H9 (cell line): ENCODE data around the gene AFAP1. TPM values are rescaled to one million over a fixed set of nuclear protein-coding genes. Genes with fewer than 3 reads are reported as not detected.

ENCODE experiments used
- DNase-seq: peaks from one replicate; pipeline ENCODE4 v3.0.0-alpha.2; 2017
- H2AFZ ChIP-seq: one replicate; pipeline ENCODE4 v1.6.1; 2013; ENCODE audit warnings: mild to moderate bottlenecking, low read length, control low read depth, moderate library complexity
- H2AK5ac ChIP-seq: 2 replicates; pipeline ENCODE4 v1.6.1; 2013; ENCODE audit warnings: low read length, control low read depth, mixed read lengths; ENCODE audit not compliant: insufficient read length
- H2BK120ac ChIP-seq: one replicate; pipeline ENCODE4 v1.6.1; 2013; ENCODE audit warnings: low read depth, mild to moderate bottlenecking, low read length, control low read depth, inconsistent platforms; ENCODE audit not compliant: poor library complexity, severe bottlenecking
- H2BK12ac ChIP-seq: 2 replicates; pipeline ENCODE4 v1.6.1; 2013; ENCODE audit warnings: low read length, control low read depth, mixed read lengths, low read depth; ENCODE audit not compliant: insufficient read length
- H2BK15ac ChIP-seq: 2 replicates; pipeline ENCODE4 v1.6.1; 2013; ENCODE audit warnings: low read depth, low read length, control low read depth
- H2BK20ac ChIP-seq: one replicate; pipeline ENCODE4 v1.6.1; 2013; ENCODE audit warnings: low read depth, mild to moderate bottlenecking, low read length, control low read depth, inconsistent platforms; ENCODE audit not compliant: poor library complexity, severe bottlenecking
- H2BK5ac ChIP-seq: 2 replicates; pipeline ENCODE4 v1.6.1; 2013; ENCODE audit warnings: low read length, control low read depth, mixed read lengths; ENCODE audit not compliant: insufficient read length
- H3K14ac ChIP-seq: 2 replicates; pipeline ENCODE4 v1.6.1; 2013; ENCODE audit warnings: low read length, control low read depth; ENCODE audit not compliant: insufficient read depth
- H3K18ac ChIP-seq: 2 replicates; pipeline ENCODE4 v1.6.1; 2013; ENCODE audit warnings: low read depth, mild to moderate bottlenecking, mixed read lengths, low read length, control low read depth; ENCODE audit not compliant: insufficient read length
- H3K23ac ChIP-seq: 2 replicates; pipeline ENCODE4 v1.6.1; 2013; ENCODE audit warnings: low read length, control low read depth, mixed read lengths, low read depth; ENCODE audit not compliant: insufficient read length
- H3K23me2 ChIP-seq: 2 replicates; pipeline ENCODE4 v1.6.1; 2013; ENCODE audit warnings: low read depth, mild to moderate bottlenecking, mixed read lengths, low read length, control low read depth; ENCODE audit not compliant: insufficient read length, poor library complexity, severe bottlenecking
- H3K27ac ChIP-seq: 2 replicates; pipeline ENCODE4 v1.5.1; 2013; ENCODE audit warnings: low read length, control low read depth, mixed read lengths, low read depth; ENCODE audit not compliant: insufficient read length
- H3K27me3 ChIP-seq: 2 replicates; pipeline ENCODE4 v1.6.1; 2013; ENCODE audit warnings: low read length, control low read depth, inconsistent platforms; ENCODE audit not compliant: insufficient read depth
- H3K4ac ChIP-seq: 2 replicates; pipeline ENCODE4 v1.6.1; 2013; ENCODE audit warnings: low read depth, mild to moderate bottlenecking, control low read depth, inconsistent platforms, low read length, moderate library complexity
- H3K4me1 ChIP-seq: 2 replicates; pipeline ENCODE4 v1.6.1; 2013; ENCODE audit warnings: low read length, control low read depth, inconsistent platforms; ENCODE audit not compliant: insufficient read depth
- H3K4me2 ChIP-seq: 2 replicates; pipeline ENCODE4 v1.6.1; 2013; ENCODE audit warnings: low read length, control low read depth, mixed read lengths; ENCODE audit not compliant: insufficient read length, insufficient read depth
- H3K56ac ChIP-seq: 2 replicates; pipeline ENCODE4 v1.6.1; 2013; ENCODE audit warnings: low read depth, mild to moderate bottlenecking, mixed read lengths, low read length, control low read depth; ENCODE audit not compliant: insufficient read length
- H3K79me1 ChIP-seq: 2 replicates; pipeline ENCODE4 v1.6.1; 2013; ENCODE audit warnings: low read depth, mild to moderate bottlenecking, moderate library complexity, low read length, control low read depth, inconsistent platforms; ENCODE audit not compliant: insufficient read depth, poor library complexity, severe bottlenecking
- H3K79me2 ChIP-seq: 2 replicates; pipeline ENCODE4 v1.6.1; 2013; ENCODE audit warnings: low read length, control low read depth, inconsistent platforms; ENCODE audit not compliant: insufficient read depth
- H3K9ac ChIP-seq: 2 replicates; pipeline ENCODE4 v1.6.1; 2013; ENCODE audit warnings: low read length, control low read depth, mixed read lengths; ENCODE audit not compliant: insufficient read length; ENCODE audit errors: extremely low read depth
- H3K9me3 ChIP-seq: one replicate; pipeline ENCODE4 v1.6.1; 2013; ENCODE audit warnings: low read depth, low read length, inconsistent platforms; ENCODE audit not compliant: control insufficient read depth
- H3T11ph ChIP-seq: one replicate; pipeline ENCODE4 v1.6.1; 2013; ENCODE audit warnings: mild to moderate bottlenecking, low read length, control low read depth, inconsistent platforms
- H4K20me1 ChIP-seq: one replicate; pipeline ENCODE4 v1.6.1; 2013; ENCODE audit not compliant: control insufficient read depth, insufficient read length, insufficient read depth
- H4K5ac ChIP-seq: 2 replicates; pipeline ENCODE4 v1.6.1; 2013; ENCODE audit warnings: low read depth, mild to moderate bottlenecking, mixed read lengths, low read length, control low read depth; ENCODE audit not compliant: insufficient read length
- H4K8ac ChIP-seq: replicated peaks from 2 replicates; pipeline ENCODE4 v1.6.1; 2013; ENCODE audit warnings: low read length, control low read depth, mixed read lengths, low read depth; ENCODE audit not compliant: insufficient read length
- H4K91ac ChIP-seq: 2 replicates; pipeline ENCODE4 v1.6.1; 2013; ENCODE audit warnings: low read depth, mild to moderate bottlenecking, moderate library complexity, mixed read lengths, low read length, control low read depth; ENCODE audit not compliant: insufficient read length
- H3K27ac Mint-ChIP-seq, 3 experiments: 2 replicates in 2 of 3; 3 replicates in 1 of 3; pipeline ENCODE4 v1.8.0; 2020 to 2021; ENCODE audit warnings: mixed read lengths in 3 of 3, mild to moderate bottlenecking in 1 of 3, moderate library complexity in 1 of 3
- H3K27me3 Mint-ChIP-seq: 2 replicates; pipeline ENCODE4 v1.8.0; 2021; ENCODE audit warnings: low read depth, mild to moderate bottlenecking, moderate library complexity, mixed read lengths
- H3K36me3 Mint-ChIP-seq, 3 experiments: 2 replicates in 2 of 3; 3 replicates in 1 of 3; pipeline ENCODE4 v1.8.0; 2020 to 2021; ENCODE audit warnings: low read depth in 3 of 3, mixed read lengths in 3 of 3; ENCODE audit not compliant: insufficient read depth in 1 of 3
- H3K4me1 Mint-ChIP-seq, 2 experiments: 2 replicates each; pipeline ENCODE4 v1.8.0; 2020; ENCODE audit warnings: mixed read lengths in 2 of 2
- H3K4me3 Mint-ChIP-seq, 2 experiments: 2 replicates in 1 of 2; 3 replicates in 1 of 2; pipeline ENCODE4 v1.8.0; 2020 to 2021; ENCODE audit warnings: mild to moderate bottlenecking in 2 of 2, mixed read lengths in 2 of 2, moderate library complexity in 1 of 2
- H3K9me3 Mint-ChIP-seq, 2 experiments: 2 replicates in 1 of 2; 3 replicates in 1 of 2; pipeline ENCODE4 v1.8.0; 2020; ENCODE audit warnings: mild to moderate bottlenecking in 2 of 2, mixed read lengths in 2 of 2, moderate library complexity in 1 of 2
- CTCF ChIP-seq: fragments of 200-600 bp; sonication (generic); conservative IDR thresholded peaks from 3 replicates; pipeline ENCODE4 v1.8.0; 2021; ENCODE audit warnings: antibody characterized with exemption, mild to moderate bottlenecking
- WGBS: extraction: QIAGEN DNeasy Blood & Tissue Kit; methylation state at CpG from one replicate; pipeline ENCODE4 v1.1.7; 2013; ENCODE audit warnings: missing lambda C conversion rate, low lambda C conversion rate, mixed read lengths; ENCODE audit not compliant: insufficient read length; ENCODE audit errors: extremely low coverage; 5-methylcytosine and 5-hydroxymethylcytosine counted together
- total RNA-seq: library from RNA; stranded (reverse); gene quantifications from 2 replicates; pipeline ENCODE4 v1.2.1, GENCODE V29; 2021

The AFAP1 gene
- total RNA-seq, 1 experiment from 2014 or later: 6.5 TPM

DNA sequence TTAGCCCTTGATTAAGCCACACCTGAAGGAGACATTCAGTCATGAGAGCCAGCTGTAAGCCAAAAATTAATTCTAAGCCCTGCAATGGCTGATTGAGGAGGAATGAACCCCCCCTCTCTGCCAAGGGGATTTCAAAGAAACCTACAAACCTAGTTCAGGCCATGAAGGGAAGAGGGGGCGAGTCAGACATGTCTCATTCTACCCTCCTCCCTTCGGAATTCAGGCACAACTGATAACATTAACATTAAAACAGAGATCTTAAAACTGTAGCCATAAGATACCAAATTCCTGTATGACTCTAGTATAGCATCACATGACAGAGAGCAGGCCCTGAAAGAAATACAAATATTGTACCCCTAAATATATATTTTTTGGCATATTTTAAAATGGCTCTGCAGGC lies 40.4 kb upstream of the AFAP1 start:
- no peak overlapping the region for H2BK120ac ChIP-seq
- H3K27me3 ChIP-seq: no peaks in the 10 kb centered on the region
- H3K18ac ChIP-seq: no peak overlapping the region
- H3K27ac Mint-ChIP-seq: peak overlapping the region; percentile 18 to 59 (median 35); a peak in 6 of 7 replicates
- no peaks in the 10 kb centered on the region for H3K79me1 ChIP-seq
- no CpG with 5 or more reads among the region's 2 CpGs for WGBS
- peak overlapping the region; percentile 31 for H3K27ac ChIP-seq
- H2BK15ac ChIP-seq: no peak overlapping the region
- H2BK20ac ChIP-seq: no peak overlapping the region
- TF ChIP-seq CTCF: no peak
- peaks cover 13% of the 10 kb centered on the region; the same call in 1 of the 2 replicates for H3K4me1 ChIP-seq
- no peak overlapping the region for H3K56ac ChIP-seq
- H3K9me3 Mint-ChIP-seq: peaks cover 0 to 5% of the 10 kb centered on the region in 2 experiments; a peak in 3 of 5 replicates
- H4K5ac ChIP-seq: no peak overlapping the region
- H4K8ac ChIP-seq: no peak overlapping the region
- no peak overlapping the region for H3K4ac ChIP-seq
- H3K9me3 ChIP-seq: no peaks in the 10 kb centered on the region
- no peak overlapping the region for H3K9ac ChIP-seq
- H4K91ac ChIP-seq: no peak overlapping the region
- no peaks in the 10 kb centered on the region for H3K23me2 ChIP-seq
- no peak overlapping the region for H3T11ph ChIP-seq
- no peak overlapping the region for H2AK5ac ChIP-seq
- H3K36me3 Mint-ChIP-seq: peaks cover 0 to 4% (median 3%) of the 10 kb centered on the region in 3 experiments; a peak in 2 of 7 replicates
- H3K79me2 ChIP-seq: no peaks in the 10 kb centered on the region
- DNase-seq: no peak
- H2AFZ ChIP-seq: no peak overlapping the region
- no peak overlapping the region for H3K4me3 Mint-ChIP-seq
- no peak overlapping the region for H3K14ac ChIP-seq
- H2BK5ac ChIP-seq: no peak overlapping the region
- no peaks in the 10 kb centered on the region for H3K27me3 Mint-ChIP-seq
- peaks cover 23 to 27% of the 10 kb centered on the region in 2 experiments for H3K4me1 Mint-ChIP-seq
- H4K20me1 ChIP-seq: no peaks in the 10 kb centered on the region
- no peak overlapping the region for H2BK12ac ChIP-seq
- H3K4me2 ChIP-seq: no peak overlapping the region
- no peak overlapping the region for H3K23ac ChIP-seq
